Kidney epithelial cell (primary cell): ENCODE data around the gene SLCO3A1. TPM values are rescaled to one million over a fixed set of nuclear protein-coding genes. Genes with fewer than 3 reads are reported as not detected.

Experiments used
- DNase-seq: peaks from one replicate; pipeline ENCODE4 v3.0.0-alpha.2; 2010; ENCODE audit warnings: low read depth
- H3K27me3 ChIP-seq: 2 replicates; pipeline ENCODE4 v1.6.0; 2011; ENCODE audit warnings: low read length; ENCODE audit not compliant: control insufficient read depth, insufficient read depth
- H3K36me3 ChIP-seq: 2 replicates; pipeline ENCODE4 v1.5.1; 2011; ENCODE audit warnings: low read length; ENCODE audit not compliant: control insufficient read depth, insufficient read depth
- H3K4me3 ChIP-seq: 2 replicates; pipeline ENCODE4 v1.5.1; 2011; ENCODE audit warnings: low read depth, mild to moderate bottlenecking, control low read depth, low read length
- CTCF ChIP-seq: IDR thresholded peaks from 2 replicates; pipeline ENCODE4 v1.5.1; 2011; ENCODE audit warnings: mild to moderate bottlenecking, moderate library complexity, low read length, control low read depth, inconsistent platforms; ENCODE audit not compliant: insufficient read depth, poor library complexity, severe bottlenecking
- total RNA-seq: library from RNA; depleted of rRNA; stranded (reverse); fragments of >200 nt; gene quantifications from 2 replicates; pipeline ENCODE4 v1.2.3, GENCODE V29; 2015

SLCO3A1 gene
- total RNA-seq, 1 donor from 2014 or later: 3.1 TPM

GRCh38 chr15:92143765-92144164 is 290.3 kb downstream of the SLCO3A1 start:
- H3K4me3 ChIP-seq: no peak overlapping the region
- H3K27me3 ChIP-seq: no peaks in the 10 kb centered on the region
- no peaks in the 10 kb centered on the region for H3K36me3 ChIP-seq
- TF ChIP-seq CTCF: no peak
- DNase-seq: no peak

GRCh38 chr15:92146511-92147150 is 293.1 kb downstream of the SLCO3A1 start:
- no peak for DNase-seq
- Histone ChIP-seq H3K27me3 (no peaks in the 10 kb centered on the region), H3K4me3 (no peak overlapping the region), H3K36me3 (no peaks in the 10 kb centered on the region)
- no peak for TF ChIP-seq CTCF

GRCh38 chr15:92149029-92149428 is 295.5 kb downstream of the SLCO3A1 start:
- H3K4me3 ChIP-seq: no peak overlapping the region
- H3K36me3 ChIP-seq: no peaks in the 10 kb centered on the region
- TF ChIP-seq CTCF: no peak
- H3K27me3 ChIP-seq: no peaks in the 10 kb centered on the region
- DNase-seq: no peak

GRCh38 chr15:92149465-92149864 is 296.0 kb downstream of the SLCO3A1 start:
- H3K36me3 ChIP-seq: no peaks in the 10 kb centered on the region
- TF ChIP-seq CTCF: no peak

GRCh38 chr15:92151168-92151567 is 297.7 kb downstream of the SLCO3A1 start:
- Histone ChIP-seq H3K27me3 (no peaks in the 10 kb centered on the region), H3K4me3 (no peak overlapping the region), H3K36me3 (no peaks in the 10 kb centered on the region)
- no peak for TF ChIP-seq CTCF
- no peak for DNase-seq

More at GRCh38 chr15:92149465-92149864, 296.0 kb downstream of the SLCO3A1 start:
- no peak for DNase-seq
- Histone ChIP-seq H3K27me3 (no peaks in the 10 kb centered on the region), H3K4me3 (no peak overlapping the region)

- Histone ChIP-seq H3K36me3 (no peaks in the 10 kb centered on the region), H3K27me3 (no peaks in the 10 kb centered on the region), H3K4me3 (no peak overlapping the region)
- TF ChIP-seq CTCF: no peak
- DNase-seq: no peak
Observed at GRCh38 chr15:92151741-92152140, 298.2 kb downstream of the SLCO3A1 start.
